Nucleus accumbens (tissue), 56 donors: ENCODE measurements around the gene FBXO33.

Source experiments
- DNase-seq, 56 donors: peaks; one replicate each; lab custom pipeline; 2025; lab: John Stamatoyannopoulos, UW

The FBXO33 gene

GRCh38 chr14:39432179-39432618, at the start of gene FBXO33:
FBXO33 (minus strand) TSS chr14:39432433; CDS start chr14:39432162, 271 bp downstream.
- DNase-seq, result peak; percentile 55 to 99 (median 96)

GRCh38 chr14:39474416-39474911, 42.2 kb upstream of the FBXO33 start:
- no peak for DNase-seq

GRCh38 chr14:39472078-39472477, 39.8 kb upstream of the FBXO33 start:
- DNase-seq, result no peak

GRCh38 chr14:39469094-39469710, 37.0 kb upstream of the FBXO33 start:
- peak in 8 of 56 donors; percentile 2 to 28 (median 14) for DNase-seq

GRCh38 chr14:39467889-39468524, 35.8 kb upstream of the FBXO33 start:
- peak in 1 of 56 donors; percentile 0 for DNase-seq

GRCh38 chr14:39459795-39460478, 27.7 kb upstream of the FBXO33 start:
- DNase-seq, result no peak

GRCh38 chr14:39456702-39457250, 24.5 kb upstream of the FBXO33 start:
- DNase-seq, result no peak

GRCh38 chr14:39454906-39455539, 22.8 kb upstream of the FBXO33 start:
- DNase-seq, result no peak

- DNase-seq, result peak in 3 of 56 donors; percentile 9 to 40 (median 15)
Observed at GRCh38 chr14:39452680-39453079, 20.4 kb upstream of the FBXO33 start.

- DNase-seq, result no peak
Observed at GRCh38 chr14:39451811-39452210, 19.6 kb upstream of the FBXO33 start.

GRCh38 chr14:39447175-39447661, 15.0 kb upstream of the FBXO33 start:
- DNase-seq, result peak in 2 of 56 donors; percentile 17 to 48

GRCh38 chr14:39446131-39446744, 14.0 kb upstream of the FBXO33 start:
- DNase-seq, result no peak

GRCh38 chr14:39442293-39442692, 10.1 kb upstream of the FBXO33 start:
- DNase-seq, result no peak

- no peak for DNase-seq
Observed at GRCh38 chr14:39441805-39442204, 9.6 kb upstream of the FBXO33 start.

- DNase-seq, result no peak
Observed at GRCh38 chr14:39440975-39441374, 8.7 kb upstream of the FBXO33 start.

- no peak for DNase-seq
Observed at GRCh38 chr14:39435241-39435640, 3.0 kb upstream of the FBXO33 start.

- peak in 2 of 56 donors; percentile 51 for DNase-seq
Observed at GRCh38 chr14:39434401-39434800, 2.2 kb upstream of the FBXO33 start.

GRCh38 chr14:39433452-39433813, 1.2 kb upstream of the FBXO33 start:
- no peak for DNase-seq

- DNase-seq, result peak in 43 of 56 donors; percentile 36 to 95 (median 88)
Observed at GRCh38 chr14:39432619-39433451, 602 bp upstream of the FBXO33 start.
